Measurements from ENCODE around the gene NEIL3.
"Not testable (repeated sequence)": the region's sequence is repeated elsewhere in the genome, so short reads cannot be mapped to it uniquely, and the experiment has no call there.

NEIL3 gene

GRCh38 chr4:177302371-177303100 lies 7.1 kb upstream of the NEIL3 start:
- no peak for DNase-seq (ENCODE audit: low read depth)

GRCh38 chr4:177304094-177304493 lies 5.6 kb upstream of the NEIL3 start:
- DNase-seq (ENCODE audit: low read depth) = no peak

GRCh38 chr4:177304864-177305263 lies 4.8 kb upstream of the NEIL3 start:
- not testable (repeated sequence) for DNase-seq (ENCODE audit: low read depth)

- no peak for DNase-seq (ENCODE audit: low read depth)
Measured at GRCh38 chr4:177308125-177308524, 1.5 kb upstream of the NEIL3 start.

- DNase-seq (ENCODE audit: low read depth) = no peak
Measured at GRCh38 chr4:177308847-177309521, 690 bp upstream of the NEIL3 start.

GRCh38 chr4:177311589-177311988 lies 1.9 kb downstream of the NEIL3 start:
- no peak for DNase-seq (ENCODE audit: low read depth)

- no peak for DNase-seq (ENCODE audit: low read depth)
Measured at GRCh38 chr4:177313263-177313662, 3.6 kb downstream of the NEIL3 start.

GRCh38 chr4:177315767-177316464 lies 6.2 kb downstream of the NEIL3 start:
- no peak for DNase-seq (ENCODE audit: low read depth)

GRCh38 chr4:177320721-177321120 lies 11.0 kb downstream of the NEIL3 start:
- DNase-seq (ENCODE audit: low read depth) = no peak

- no peak for DNase-seq (ENCODE audit: low read depth)
Measured at GRCh38 chr4:177321647-177322046, 12.0 kb downstream of the NEIL3 start.

- no peak for DNase-seq (ENCODE audit: low read depth)
Measured at GRCh38 chr4:177322266-177322665, 12.6 kb downstream of the NEIL3 start.

GRCh38 chr4:177322881-177323280 lies 13.2 kb downstream of the NEIL3 start:
- DNase-seq (ENCODE audit: low read depth) = no peak

- no peak for DNase-seq (ENCODE audit: low read depth)
Measured at GRCh38 chr4:177323416-177323815, 13.7 kb downstream of the NEIL3 start.

GRCh38 chr4:177332119-177332518 lies 22.4 kb downstream of the NEIL3 start:
- DNase-seq (ENCODE audit: low read depth) = no peak

GRCh38 chr4:177339477-177340374 lies 30.1 kb downstream of the NEIL3 start:
- no peak for DNase-seq (ENCODE audit: low read depth)

GRCh38 chr4:177348348-177348747 lies 38.7 kb downstream of the NEIL3 start:
- DNase-seq (ENCODE audit: low read depth) = no peak

- no peak for DNase-seq (ENCODE audit: low read depth)
Measured at GRCh38 chr4:177349191-177349590, 39.5 kb downstream of the NEIL3 start.

GRCh38 chr4:177351622-177352244 lies 42.1 kb downstream of the NEIL3 start:
- DNase-seq (ENCODE audit: low read depth) = no peak

- no peak for DNase-seq (ENCODE audit: low read depth)
Measured at GRCh38 chr4:177356206-177356605, 46.5 kb downstream of the NEIL3 start.

- no peak for DNase-seq (ENCODE audit: low read depth)
Measured at GRCh38 chr4:177356921-177357320, 47.2 kb downstream of the NEIL3 start.

GRCh38 chr4:177367336-177367735 lies 57.7 kb downstream of the NEIL3 start:
- DNase-seq (ENCODE audit: low read depth) = no peak

- no peak for DNase-seq (ENCODE audit: low read depth)
Measured at GRCh38 chr4:177369372-177369771, 59.7 kb downstream of the NEIL3 start.
